Heart left ventricle (tissue), 13 donors: ENCODE measurements around the gene UNC5C.

Experiments
- CTCF ChIP-seq, 12 donors: fragments of 200-600 bp; sonication (generic) in 4 of 12; IDR thresholded peaks; one replicate each; pipeline versions ENCODE4 v1.5.0 to v1.8.0; 2018 to 2022; ENCODE audit warnings: antibody characterized with exemption in 12 of 12, mild to moderate bottlenecking in 5 of 12
- POLR2A ChIP-seq, 2 donors: fragments of 450-650 bp; IDR thresholded peaks; one replicate each; pipeline ENCODE4 v1.6.1; 2017; ENCODE audit warnings: antibody characterized with exemption in 2 of 2, mild to moderate bottlenecking in 2 of 2, moderate library complexity in 2 of 2
- donor health status: ischemic (EF 13 %, LVEDD 7.1; RV severe dilation, severe dysfunction).
- donor health status: DM: no; HTN: yes; CAD: no.
- donor health status: DM: no; HTN: no; CAD: no.
- donor health status: ischemic (EF 25% LVEDD 6.9; RV normal size, moderate dysfunction).
- donor health status: ischemic (EF 25% LVEDD 5.7; RV mildly dilated, moderate dysfunction).
- donor health status: ischemic (EF 35%, LVEDD 5.7; RV mildly dilated, moderate dysfunction).
- donor health status: nonischemic (EF 11% LVEDD 7.7; RV severe dilation, severe dysfunction).
- donor health status: DM: yes; HTN: yes; CAD: no.
- donor health status: PGD.
- donor health status: ischemic (EF 29% LVEDD 5.4; RV normal size, mild dysfunction).
- donor health status: nonischemic (EF 23%, LVEDD 6.1; RV moderate dilation, normal function).

GRCh38 chr4:95263391-95263790 lies 285.4 kb downstream of the UNC5C start:
- TF ChIP-seq CTCF (IDR thresholded peaks at IDR 0.05) (no peak), POLR2A (IDR thresholded peaks at IDR 0.05) (no peak)
